ENCODE measurements around the gene ALDH3B2.
A peak's percentile ranks its signal among the peaks of the same experiment; 100 is the strongest.

ALDH3B2 gene

DNA sequence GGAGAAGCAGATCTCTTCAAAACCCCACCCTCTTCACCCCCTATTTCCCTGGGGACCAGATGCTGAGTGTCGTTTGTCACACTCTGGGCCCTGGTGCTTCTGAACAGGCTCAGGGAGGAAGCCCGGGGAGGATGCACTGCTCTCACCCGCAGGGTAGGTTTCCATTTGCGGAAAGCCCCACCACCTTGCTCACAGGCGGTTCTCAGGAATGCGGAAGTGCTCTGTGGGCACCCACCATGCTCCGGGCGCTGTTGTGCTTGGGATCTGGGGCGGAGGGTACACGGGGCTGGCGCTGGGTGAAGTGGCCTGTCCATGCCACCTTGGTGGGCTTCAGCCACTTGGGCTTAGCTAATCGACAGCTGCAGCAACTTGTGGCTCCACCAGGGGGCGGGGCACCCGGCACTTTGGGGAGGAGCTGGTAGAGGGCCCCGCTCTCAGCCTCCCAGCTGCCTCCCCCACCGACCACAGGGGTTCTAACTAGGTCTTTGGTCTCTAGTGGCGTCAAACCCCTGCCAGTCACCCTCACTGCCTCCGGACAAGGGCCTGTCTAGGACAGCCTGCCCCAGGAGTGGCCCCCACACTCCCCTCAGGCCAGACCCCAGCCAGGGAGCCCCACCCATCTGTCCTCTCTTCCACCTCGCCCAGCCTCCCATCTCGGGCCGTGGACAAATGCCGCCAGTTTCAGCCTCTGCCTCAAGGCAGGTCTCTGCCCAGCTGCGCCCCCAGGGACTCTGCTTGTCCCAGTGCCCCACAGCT is 60.3 kb downstream of the ALDH3B2 start:
- DNase-seq (ENCODE audit: low read depth), result peak; percentile 40

DNA sequence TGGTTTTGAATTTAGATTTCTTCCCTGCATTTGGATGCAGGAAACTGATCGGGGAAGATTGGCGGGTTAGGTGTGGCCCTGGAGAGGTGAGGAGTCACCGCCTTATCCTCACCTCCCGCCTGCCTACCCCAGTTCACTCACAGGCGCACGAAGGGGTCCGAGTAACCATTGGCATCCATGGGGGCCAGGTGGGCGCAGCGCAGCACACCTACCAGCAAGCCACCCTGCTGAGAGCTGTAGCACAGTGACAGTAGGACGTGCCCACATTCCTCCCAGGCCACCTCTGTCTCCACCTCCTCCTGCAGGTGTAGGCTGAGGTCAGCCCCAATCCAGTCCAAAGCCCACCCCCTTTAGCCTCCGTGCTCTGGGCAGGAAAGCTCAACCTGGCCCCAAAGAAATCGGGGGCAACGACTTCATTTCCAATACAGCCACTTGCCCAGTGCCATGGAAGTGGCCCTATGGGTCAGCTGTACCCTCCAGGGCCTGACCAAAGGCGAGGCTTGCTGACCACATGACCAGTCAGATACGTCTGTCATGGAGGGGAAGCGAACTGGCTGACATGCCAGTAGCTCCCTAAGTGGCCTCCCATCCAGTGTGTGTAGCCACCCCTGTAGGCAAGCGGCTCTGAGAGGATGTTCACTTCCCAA is 61.0 kb downstream of the ALDH3B2 start:
- no peak for DNase-seq (ENCODE audit: low read depth)

DNA sequence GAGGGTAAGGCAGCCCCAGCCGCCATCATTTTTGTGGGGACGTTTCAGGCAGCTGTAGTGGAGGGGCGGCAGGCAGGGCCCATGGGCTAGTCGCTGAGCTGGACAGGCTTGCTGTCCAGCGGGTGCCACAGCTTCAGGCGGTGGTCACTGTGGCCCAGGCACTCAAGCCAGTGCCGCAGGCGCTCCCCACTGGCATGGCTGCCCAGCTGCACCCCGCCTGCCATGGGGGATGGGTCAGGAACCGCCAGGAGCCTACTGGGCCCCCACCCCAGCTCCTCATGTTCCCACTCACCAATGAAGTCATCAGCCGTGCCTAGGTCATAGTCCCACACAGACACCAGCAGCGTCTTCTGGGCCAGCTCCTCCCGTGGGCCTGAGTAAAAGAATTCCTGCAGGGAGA is 61.7 kb downstream of the ALDH3B2 start:
- no peak for DNase-seq (ENCODE audit: low read depth)

Data from amniotic epithelial cell (primary cell).